BJ (cell line): ENCODE results near the gene USP17L28. TPM values are rescaled to one million over a fixed set of nuclear protein-coding genes. Genes with fewer than 3 reads are reported as not detected.
"Not testable (repeated sequence)": the region's sequence is repeated elsewhere in the genome, so short reads cannot be mapped to it uniquely, and the experiment has no call there.

Source experiments
- CTCF ChIA-PET: fragments of 350-600 bp; formaldehyde crosslinking; extraction: SDS; loops from one replicate; lab custom pipeline; 2021; ENCODE audit warnings: antibody characterized with exemption, inconsistent platforms; lab: Yijun Ruan, JAX
- POLR2A ChIA-PET: fragments of 300-600 bp; sonication (Branson Sonifier 250); formaldehyde crosslinking; extraction: SDS; loops from one replicate; lab custom pipeline; 2021; ENCODE audit warnings: antibody characterized with exemption; lab: Charles Lee
- DNase-seq: peaks from one replicate; pipeline ENCODE4 v3.0.0-alpha.2; 2011; ENCODE audit warnings: low read depth
- H3K27me3 ChIP-seq: 2 replicates; pipeline ENCODE4 v1.6.0; 2011; ENCODE audit warnings: low read length; ENCODE audit not compliant: control insufficient read depth, insufficient read depth
- H3K36me3 ChIP-seq: 2 replicates; pipeline ENCODE4 v1.5.1; 2011; ENCODE audit warnings: low read length; ENCODE audit not compliant: control insufficient read depth, insufficient read depth
- H3K4me3 ChIP-seq: 2 replicates; pipeline ENCODE4 v1.5.1; 2011; ENCODE audit warnings: low read depth, mild to moderate bottlenecking, control low read depth, low read length
- CTCF ChIP-seq: IDR thresholded peaks from 2 replicates; pipeline ENCODE4 v1.5.1; 2011; ENCODE audit warnings: low read depth, mild to moderate bottlenecking, control low read depth, inconsistent platforms, low read length, moderate library complexity; ENCODE audit not compliant: insufficient read depth
- polyA plus RNA-seq: library from polyadenylated mRNA; depleted of rRNA; stranded (reverse); fragments of >200 nt; gene quantifications from 2 replicates; pipeline ENCODE4 v1.2.3, GENCODE V29; 2011; rRNA removed

The USP17L28 gene
- polyA plus RNA-seq, 1 experiment = not detected

DNA sequence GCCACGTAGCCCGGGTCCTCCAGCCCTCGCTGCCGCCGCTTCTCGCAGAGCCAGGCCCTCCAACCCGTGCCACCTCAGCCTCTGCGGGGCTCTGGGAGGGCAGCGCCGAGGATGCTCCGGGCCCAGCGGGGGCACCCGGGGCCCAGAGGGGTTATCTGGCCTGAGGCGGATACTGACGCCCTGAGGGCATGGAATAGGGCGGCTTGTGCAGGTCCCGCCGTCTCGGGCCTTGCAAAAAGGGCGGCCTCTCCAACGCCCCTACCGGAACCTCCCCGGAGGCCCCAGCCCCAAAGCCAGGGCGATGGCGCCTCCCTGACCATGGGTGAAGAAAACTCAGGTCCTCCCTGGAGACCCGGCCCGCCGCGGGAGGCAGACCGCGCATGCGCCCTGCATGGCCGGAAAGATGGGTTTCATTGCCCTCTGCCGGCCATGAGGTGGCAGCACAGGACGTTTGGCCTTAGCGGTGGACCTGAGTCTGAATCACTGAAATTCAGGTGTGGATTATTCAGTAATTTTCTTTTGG, 32.4 kb downstream of the USP17L28 start:
- CTCF ChIA-PET = interaction anchor here (1.1 to 1.3 kb wide), 2 partner anchors 380 kb away, joined by 3 read pairs; no protein-coding TSS in a partner anchor
- DNase-seq, H3K27me3 ChIP-seq, POLR2A ChIA-PET, H3K36me3 ChIP-seq: not testable (repeated sequence)
- peak overlapping the region; percentile 30 for H3K4me3 ChIP-seq
- TF ChIP-seq CTCF = peak; percentile 42

DNA sequence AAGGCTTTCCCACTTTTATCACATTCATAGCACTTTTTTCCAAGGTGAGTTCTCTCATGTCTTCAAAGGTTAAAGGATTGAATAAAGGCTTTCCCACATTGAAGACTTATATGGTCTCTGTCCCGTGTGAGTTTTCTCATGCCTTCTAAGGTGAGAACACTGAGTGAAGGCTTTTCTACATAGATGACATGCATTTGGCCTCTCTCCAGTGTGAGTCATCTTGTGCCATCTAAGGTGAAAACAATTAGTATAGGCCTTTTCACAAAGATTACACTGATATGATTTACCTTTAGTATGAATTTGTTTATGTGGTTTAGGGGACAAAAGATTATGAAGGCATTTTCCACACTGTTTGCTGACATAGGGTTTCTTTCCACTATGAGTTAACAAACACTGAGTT, 35.4 kb downstream of the USP17L28 start:
- no peaks in the 10 kb centered on the region for H3K36me3 ChIP-seq
- no peak for DNase-seq
- H3K27me3 ChIP-seq = no peaks in the 10 kb centered on the region
- POLR2A ChIA-PET = no interaction called here
- CTCF ChIA-PET = no interaction called here
- no peak overlapping the region for H3K4me3 ChIP-seq
- no peak for TF ChIP-seq CTCF

DNA sequence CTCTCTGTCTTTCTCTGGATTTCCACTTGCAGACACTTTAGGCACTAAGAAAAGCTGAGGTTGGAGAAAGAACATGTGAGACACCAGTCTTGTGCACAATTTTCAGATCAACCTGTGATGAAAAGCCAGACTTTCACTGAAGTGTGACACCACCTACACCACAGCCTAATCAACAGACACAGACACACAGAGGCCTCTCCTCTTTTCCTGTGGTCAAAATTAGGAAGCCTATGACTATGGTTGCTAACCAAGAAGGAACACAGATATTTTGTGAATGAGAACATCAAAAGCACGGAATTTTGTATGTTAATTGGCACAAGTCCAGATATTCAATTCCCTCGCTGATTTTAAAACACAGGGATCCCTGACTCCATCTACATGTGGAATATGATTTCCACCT, 40.3 kb downstream of the USP17L28 start:
- H3K36me3 ChIP-seq, H3K4me3 ChIP-seq, H3K27me3 ChIP-seq, CTCF ChIA-PET, POLR2A ChIA-PET, DNase-seq: not testable (repeated sequence)

Other genes starting within 250 kb of the USP17L28 start
- not detected in 2 replicates for gene FAM90A26, start 178.5 kb upstream of the USP17L28 start, polyA plus RNA-seq
- not detected in 2 replicates for gene USP17L10, start 138.2 kb upstream of the USP17L28 start, polyA plus RNA-seq
- not detected in 2 replicates for gene USP17L11, start 133.5 kb upstream of the USP17L28 start, polyA plus RNA-seq
- not detected in 2 replicates for gene USP17L12, start 128.7 kb upstream of the USP17L28 start, polyA plus RNA-seq
- not detected in 2 replicates for gene USP17L13, start 124.0 kb upstream of the USP17L28 start, polyA plus RNA-seq
- gene USP17L15, start 114.5 kb upstream of the USP17L28 start, polyA plus RNA-seq = not detected in 2 replicates
- gene USP17L17, start 105.0 kb upstream of the USP17L28 start, polyA plus RNA-seq = not detected in 2 replicates
- not detected in 2 replicates for gene USP17L18, start 100.3 kb upstream of the USP17L28 start, polyA plus RNA-seq
- gene USP17L19, start 95.5 kb upstream of the USP17L28 start, polyA plus RNA-seq = not detected in 2 replicates
- not detected in 2 replicates for gene USP17L20, start 90.8 kb upstream of the USP17L28 start, polyA plus RNA-seq
- not detected in 2 replicates for gene USP17L21, start 86.0 kb upstream of the USP17L28 start, polyA plus RNA-seq
- not detected in 2 replicates for gene USP17L22, start 81.3 kb upstream of the USP17L28 start, polyA plus RNA-seq
- gene USP17L24, start 23.7 kb upstream of the USP17L28 start, polyA plus RNA-seq = not detected in 2 replicates
- gene USP17L25, start 19.0 kb upstream of the USP17L28 start, polyA plus RNA-seq = not detected in 2 replicates
- gene USP17L26, start 14.2 kb upstream of the USP17L28 start, polyA plus RNA-seq = not detected in 2 replicates
- gene USP17L5, start 9.5 kb upstream of the USP17L28 start, polyA plus RNA-seq = not detected in 2 replicates
- gene USP17L27, start 4.7 kb upstream of the USP17L28 start, polyA plus RNA-seq = not detected in 2 replicates
- not detected in 2 replicates for gene USP17L29, start 4.7 kb downstream of the USP17L28 start, polyA plus RNA-seq
- gene USP17L30, start 14.2 kb downstream of the USP17L28 start, polyA plus RNA-seq = not detected in 2 replicates
- gene DEFB131A, start 95.5 kb downstream of the USP17L28 start, polyA plus RNA-seq = not detected in 2 replicates